Middle frontal gyrus (tissue), 1 donor: ENCODE results near the gene GSG1L.

Experiments used
- DNase-seq: peaks from one replicate; pipeline ENCODE4 v3.0.0-alpha.2; 2015; ENCODE audit warnings: low spot score; ENCODE audit errors: extremely low spot score

The GSG1L gene

GRCh38 chr16:28027055-28027454, 36.5 kb downstream of the GSG1L start:
- no peak for DNase-seq

GRCh38 chr16:28025631-28026030, 37.9 kb downstream of the GSG1L start:
- DNase-seq: no peak

- DNase-seq: no peak
These were observed 44.3 kb downstream of the GSG1L start for GRCh38 chr16:28019218-28019617.

GRCh38 chr16:28014851-28015250, 48.7 kb downstream of the GSG1L start:
- no peak for DNase-seq

- no peak for DNase-seq
These were observed 49.6 kb downstream of the GSG1L start for GRCh38 chr16:28013878-28014277.

- DNase-seq: no peak
These were observed 50.1 kb downstream of the GSG1L start for GRCh38 chr16:28013392-28013791.

- DNase-seq: no peak
These were observed 51.5 kb downstream of the GSG1L start for GRCh38 chr16:28011971-28012445.

GRCh38 chr16:28011223-28011622, 52.3 kb downstream of the GSG1L start:
- DNase-seq: no peak

- no peak for DNase-seq
These were observed 52.8 kb downstream of the GSG1L start for GRCh38 chr16:28010671-28011070.

- no peak for DNase-seq
These were observed 53.7 kb downstream of the GSG1L start for GRCh38 chr16:28009586-28010373.

- no peak for DNase-seq
These were observed 59.6 kb downstream of the GSG1L start for GRCh38 chr16:28003923-28004322.

- no peak for DNase-seq
These were observed 60.3 kb downstream of the GSG1L start for GRCh38 chr16:28003021-28003865.

GRCh38 chr16:28001642-28002041, 61.9 kb downstream of the GSG1L start:
- DNase-seq: no peak

GRCh38 chr16:28001184-28001583, 62.3 kb downstream of the GSG1L start:
- no peak for DNase-seq

- DNase-seq: no peak
These were observed 63.0 kb downstream of the GSG1L start for GRCh38 chr16:28000314-28001169.

GRCh38 chr16:27999687-28000086, 63.8 kb downstream of the GSG1L start:
- no peak for DNase-seq

GRCh38 chr16:27995378-27995777, 68.1 kb downstream of the GSG1L start:
- DNase-seq: no peak

GRCh38 chr16:27994686-27995085, 68.8 kb downstream of the GSG1L start:
- DNase-seq: no peak

- no peak for DNase-seq
These were observed 69.9 kb downstream of the GSG1L start for GRCh38 chr16:27993587-27993986.

GRCh38 chr16:27991876-27992275, 71.6 kb downstream of the GSG1L start:
- no peak for DNase-seq

GRCh38 chr16:27985981-27986380, 77.5 kb downstream of the GSG1L start:
- no peak for DNase-seq
